Dedifferentiated amniotic fluid mesenchymal stem cell (primary cell): ENCODE results near the gene SPTSSB.

ENCODE experiments used
- DNase-seq: peaks from one replicate; pipeline ENCODE4 v3.0.0-alpha.2; 2016; ENCODE audit errors: extremely low spot score

The SPTSSB gene

GRCh38 chr3:161392853-161393252 lies 21.5 kb upstream of the SPTSSB start:
- DNase-seq = no peak

DNA sequence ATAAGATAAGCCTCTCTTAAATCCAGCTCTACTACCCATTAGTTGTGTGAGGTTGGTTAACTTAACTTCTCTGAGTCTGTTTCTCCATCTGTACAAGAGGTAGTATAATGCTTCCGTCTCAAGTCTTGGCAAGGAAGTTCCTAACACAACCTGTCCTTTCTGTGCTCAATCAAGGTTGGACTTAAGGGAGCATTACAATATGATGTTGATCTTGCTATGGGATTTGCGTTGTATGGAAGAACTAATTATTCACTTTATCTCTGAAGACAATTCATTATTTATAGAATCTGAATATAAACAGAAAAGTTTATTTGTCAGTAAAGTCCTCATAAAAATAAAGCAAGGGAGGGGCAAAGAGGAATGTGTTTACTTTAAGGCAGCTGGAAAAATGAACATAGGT lies 18.9 kb upstream of the SPTSSB start:
- DNase-seq = no peak

DNA sequence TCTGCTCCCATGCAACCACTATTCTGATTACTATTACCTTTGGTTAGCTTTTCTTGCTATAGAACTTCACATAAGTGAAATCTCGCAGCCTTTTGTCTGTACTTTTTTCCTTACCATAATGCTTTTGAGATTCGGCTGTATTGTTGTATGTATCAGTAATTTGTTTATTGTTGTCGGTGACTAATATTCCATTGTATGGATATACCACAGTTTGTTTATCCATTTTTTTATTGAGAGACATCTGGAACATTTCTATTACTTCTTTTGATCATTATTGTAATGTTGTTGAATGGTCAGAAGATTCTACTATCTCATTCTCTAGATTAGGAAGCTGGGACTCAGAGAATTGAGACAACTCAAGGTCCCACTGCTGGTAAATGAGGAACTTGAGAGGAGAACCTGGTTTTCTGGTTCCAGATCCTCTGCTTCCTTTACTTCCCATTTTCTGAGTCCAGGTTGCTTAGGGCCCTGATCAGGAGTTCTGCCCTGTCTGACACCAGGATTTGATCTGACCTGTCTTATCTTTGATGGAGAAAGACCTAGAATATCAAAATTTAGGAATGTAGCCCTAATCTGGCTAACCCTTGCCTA lies 18.2 kb upstream of the SPTSSB start:
- no peak for DNase-seq

- DNase-seq = no peak
These were observed 17.5 kb upstream of the SPTSSB start for GRCh38 chr3:161388855-161389254.

DNA sequence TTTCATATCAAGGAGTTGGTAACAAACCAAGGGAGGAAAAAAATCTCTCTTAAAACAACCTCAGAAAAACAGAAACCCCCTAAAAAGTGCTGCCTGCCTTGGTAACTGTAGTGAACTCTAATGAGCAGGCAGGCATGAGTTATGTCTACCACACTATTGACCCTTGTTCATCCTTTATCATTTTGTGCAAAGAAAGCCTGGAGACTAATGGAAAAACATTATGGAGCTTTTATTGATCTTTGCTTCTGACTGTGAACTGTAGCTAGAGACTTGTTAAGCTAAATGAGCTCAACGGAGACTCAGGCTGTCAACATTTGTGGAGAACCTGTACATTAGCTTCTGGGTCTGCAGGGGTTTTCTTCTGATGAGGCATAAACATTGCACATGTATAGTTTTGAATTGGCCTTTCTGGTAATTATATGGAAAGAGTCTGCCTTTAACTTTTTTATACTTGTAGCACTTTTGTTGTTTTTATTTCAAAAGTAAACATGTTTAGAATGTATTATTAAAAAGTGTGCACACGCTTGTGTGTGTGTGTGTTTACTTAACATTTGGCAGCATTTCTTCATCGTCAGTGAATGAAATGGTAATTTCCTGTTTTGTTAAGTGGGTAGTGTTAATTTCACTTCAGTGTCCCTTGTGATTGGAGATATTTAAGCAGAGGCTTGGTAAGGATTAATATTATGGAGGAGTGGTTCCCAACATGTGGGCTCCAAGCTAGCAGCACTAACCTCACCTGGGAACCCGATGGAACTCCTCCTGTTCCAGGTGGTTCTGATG lies 15.9 kb upstream of the SPTSSB start:
- no peak for DNase-seq

DNA sequence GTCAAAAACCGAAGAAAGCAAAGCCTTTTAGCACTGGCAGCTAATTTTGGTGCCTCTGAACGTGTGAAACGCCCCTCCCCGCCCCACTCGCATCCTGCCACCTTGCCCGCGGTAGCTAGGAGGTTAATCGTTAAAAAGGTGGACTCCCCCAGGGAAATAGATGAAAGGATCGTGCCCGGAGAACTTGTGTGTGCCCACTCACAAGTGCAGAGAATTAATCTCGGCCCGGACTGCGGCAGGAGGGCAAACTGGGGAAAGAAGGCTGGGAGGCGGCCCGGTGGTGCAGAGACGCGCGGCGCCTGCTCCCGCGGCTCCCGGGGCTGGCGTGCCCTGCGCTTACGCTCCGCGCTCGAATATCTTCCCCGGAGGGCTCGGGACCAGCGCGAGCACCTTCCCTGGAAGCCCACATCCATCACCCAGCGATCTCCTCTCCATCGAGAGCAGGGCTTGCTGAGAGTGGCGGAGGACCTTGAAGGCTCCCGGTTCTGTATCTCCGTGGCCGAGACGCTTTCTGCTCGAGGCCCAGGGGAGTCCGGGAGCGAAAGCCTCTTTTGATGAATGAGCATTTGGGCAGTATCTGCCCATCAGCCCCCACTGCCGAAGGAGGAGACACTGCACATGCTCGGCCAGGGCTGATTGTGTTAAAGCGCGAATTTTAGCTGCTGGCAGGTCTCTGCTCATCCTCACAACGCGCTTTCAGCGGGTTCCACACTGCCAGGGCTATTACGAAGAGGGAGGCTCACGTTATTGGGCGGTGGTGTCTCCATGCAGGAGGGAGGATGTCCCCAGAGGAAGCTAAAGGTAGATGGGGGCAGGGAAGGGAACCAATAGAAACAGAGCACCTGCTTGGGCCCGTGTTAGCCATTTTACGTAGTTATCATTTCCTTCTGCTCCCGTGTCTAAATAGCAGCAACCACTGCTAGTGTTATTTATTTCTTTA lies 1.3 kb upstream of the SPTSSB start:
- no peak for DNase-seq

- DNase-seq = no peak
These were observed 1.8 kb downstream of the SPTSSB start for GRCh38 chr3:161369531-161369930.

DNA sequence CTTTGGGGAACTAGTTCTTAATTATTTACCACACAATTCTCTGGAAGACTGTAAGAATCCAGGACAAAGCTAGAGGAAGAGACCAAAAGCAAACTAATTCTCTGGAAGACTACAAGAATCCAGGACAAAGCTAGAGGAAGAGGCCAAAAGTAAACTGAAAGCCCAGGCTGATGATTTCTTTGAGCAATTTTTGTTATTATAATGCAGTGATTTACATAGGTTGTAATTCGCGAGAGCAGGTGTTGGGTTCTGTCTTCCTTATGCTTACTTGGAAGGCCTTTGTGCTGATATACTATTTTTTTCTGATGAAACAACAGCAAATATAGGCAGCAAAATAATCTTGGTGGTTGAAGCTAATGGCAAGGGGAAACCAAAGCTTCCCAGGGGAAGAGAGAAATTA lies 5.2 kb downstream of the SPTSSB start:
- DNase-seq = no peak

DNA sequence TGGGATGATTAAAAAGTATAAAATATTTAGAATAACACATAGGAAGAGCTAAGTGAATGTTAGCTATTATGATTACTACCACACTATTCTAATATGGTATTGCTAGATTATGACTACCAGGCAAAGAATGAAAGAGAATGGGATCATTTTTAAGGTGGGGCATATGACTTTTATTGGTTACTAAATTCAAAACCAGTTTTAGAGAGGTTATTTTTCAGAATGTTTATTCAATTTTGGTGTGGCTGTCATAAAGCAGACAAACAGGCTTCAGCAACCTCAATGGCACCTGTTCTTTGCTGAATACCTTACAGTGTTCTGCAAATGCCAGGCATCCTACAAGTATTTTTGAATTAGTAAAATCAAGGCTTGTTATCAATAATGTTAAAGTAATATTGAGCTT lies 12.8 kb downstream of the SPTSSB start:
- no peak for DNase-seq

- no peak for DNase-seq
These were observed 15.0 kb downstream of the SPTSSB start for GRCh38 chr3:161356287-161356686.

DNA sequence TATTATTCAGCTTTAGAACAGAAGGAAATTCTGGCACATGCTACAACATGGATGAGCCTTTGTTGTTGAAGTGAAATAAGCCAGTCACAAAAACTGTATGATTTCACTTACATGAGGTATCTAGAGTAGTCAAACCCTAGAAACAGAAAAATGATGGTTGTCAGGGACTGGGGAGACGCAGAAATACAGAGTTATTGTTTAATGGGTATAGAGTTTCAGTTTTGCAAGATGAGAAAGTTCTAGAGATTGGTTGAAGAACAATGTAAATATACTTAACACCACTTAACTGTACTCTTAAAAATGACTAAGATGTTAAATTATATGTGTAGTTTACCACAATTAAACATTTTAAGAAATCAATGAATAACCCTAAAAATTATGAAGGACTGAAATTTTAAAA lies 15.8 kb downstream of the SPTSSB start:
- DNase-seq = no peak

DNA sequence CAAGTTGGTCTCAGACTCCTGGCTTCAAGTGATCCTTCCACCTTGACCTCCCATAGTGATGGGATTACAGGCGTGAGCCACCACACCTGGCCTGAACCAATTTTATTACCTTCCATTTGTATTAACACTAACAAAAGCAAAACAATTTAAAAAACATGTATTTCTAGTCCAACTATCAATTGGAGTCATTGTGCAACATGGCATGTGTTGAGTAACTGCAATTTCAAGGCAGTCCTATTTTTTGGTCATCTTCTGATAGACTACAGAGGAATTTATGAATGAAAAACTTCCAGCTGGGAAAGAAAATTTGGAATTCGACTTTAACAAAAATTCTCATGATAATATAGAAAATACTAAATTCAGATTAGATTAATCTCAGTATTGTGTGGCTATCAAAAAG lies 16.8 kb downstream of the SPTSSB start:
- DNase-seq = no peak

DNA sequence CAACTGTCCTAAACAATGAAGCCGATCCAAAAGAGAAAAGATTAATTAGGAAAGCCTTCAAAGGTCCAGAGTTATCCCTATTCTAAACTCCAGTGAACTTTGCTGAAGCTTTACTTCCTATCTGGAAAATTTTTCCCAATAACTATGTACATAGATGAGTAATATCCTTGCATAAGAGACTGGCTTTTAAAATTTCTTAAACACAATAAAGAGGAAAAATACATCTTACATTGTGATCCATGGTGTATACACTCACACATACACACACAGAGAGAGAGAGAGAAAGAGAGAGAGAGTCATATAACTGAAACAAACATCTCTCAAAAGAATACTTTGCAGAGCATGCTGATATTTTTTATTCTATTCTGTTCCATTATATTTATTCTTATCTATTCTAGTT lies 20.0 kb downstream of the SPTSSB start:
- DNase-seq = no peak

DNA sequence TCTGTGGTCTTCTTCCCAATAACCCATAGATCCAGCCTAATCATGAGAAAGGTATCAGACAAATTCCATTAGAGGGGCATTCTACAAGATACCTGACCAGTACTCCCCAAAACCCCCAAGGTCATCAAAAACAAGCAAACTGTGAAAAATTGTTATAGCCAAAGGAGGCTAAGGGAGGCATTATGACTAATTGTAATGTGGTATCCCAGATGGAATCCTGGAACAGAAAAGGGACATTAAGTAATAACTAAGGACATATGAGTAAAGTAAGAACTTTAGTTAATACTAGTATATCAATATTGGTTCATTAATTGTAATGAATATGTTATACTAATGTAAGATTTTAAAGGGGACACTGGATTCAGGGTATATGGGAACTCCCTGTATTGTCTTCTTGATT lies 20.4 kb downstream of the SPTSSB start:
- DNase-seq = no peak

- DNase-seq = peak; percentile 75
These were observed 21.6 kb downstream of the SPTSSB start for GRCh38 chr3:161349529-161350312.

- no peak for DNase-seq
These were observed 22.4 kb downstream of the SPTSSB start for GRCh38 chr3:161348796-161349400.

- no peak for DNase-seq
These were observed 23.6 kb downstream of the SPTSSB start for GRCh38 chr3:161347726-161348125.

GRCh38 chr3:161345023-161345422 lies 26.3 kb downstream of the SPTSSB start:
- no peak for DNase-seq

- no peak for DNase-seq
These were observed 27.3 kb downstream of the SPTSSB start for GRCh38 chr3:161343986-161344385.

DNA sequence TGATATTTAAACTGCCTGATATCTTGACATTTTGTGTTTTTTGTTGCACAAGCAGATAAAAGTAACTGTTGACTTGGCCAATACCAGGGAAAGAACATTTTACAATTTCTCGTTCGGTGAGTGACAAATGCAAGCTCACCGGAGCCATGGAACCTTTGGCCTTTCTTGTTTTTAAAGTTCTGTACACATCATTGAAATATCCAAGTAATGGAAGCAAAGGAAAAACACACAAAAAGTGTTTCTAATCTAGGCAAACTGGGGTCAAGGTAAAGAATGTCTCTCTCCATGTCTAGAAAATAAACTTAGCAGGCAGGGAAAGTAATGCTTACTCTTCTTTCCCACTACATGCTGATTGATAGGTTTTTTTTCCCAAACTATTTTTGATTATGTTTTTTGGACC lies 27.8 kb downstream of the SPTSSB start:
- no peak for DNase-seq

- DNase-seq = no peak
These were observed 28.7 kb downstream of the SPTSSB start for GRCh38 chr3:161342629-161343028.
